CD4-positive, alpha-beta T cell (primary cell): ENCODE results near the gene CACNA2D1. TPM values are rescaled to one million over a fixed set of nuclear protein-coding genes. Genes with fewer than 3 reads are reported as not detected.

Experiments
- ATAC-seq: fragments of 200-7000 bp; cut with Tn5 transposase; one replicate; pipeline ENCODE4 v1.10.0; 2022; ENCODE audit warnings: mild to moderate bottlenecking; ENCODE audit not compliant: poor library complexity
- CTCF ChIA-PET: fragments of 350-600 bp; sonication (Branson Sonifier 250); formaldehyde crosslinking; loops from one replicate; lab custom pipeline; 2021; ENCODE audit warnings: antibody characterized with exemption, inconsistent platforms; lab: Charles Lee
- POLR2A ChIA-PET: fragments of 350-600 bp; sonication (Branson Sonifier 250); formaldehyde crosslinking; loops from one replicate; lab custom pipeline; 2021; ENCODE audit warnings: antibody characterized with exemption, inconsistent platforms; lab: Charles Lee
- DNase-seq, 14 experiments: peaks; one replicate each; pipeline ENCODE4 v3.0.0-alpha.2; 2013 to 2020; ENCODE audit warnings: mixed read lengths in 2 of 14
- H3K27ac ChIP-seq, 2 donors: one replicate each; pipeline versions ENCODE4 v1.5.1 to v1.7.0; 2013; ENCODE audit warnings: low read length in 2 of 2, low read depth in 1 of 2, mild to moderate bottlenecking in 1 of 2
- H3K27me3 ChIP-seq, 2 experiments: 1 replicate in 1 of 2; 2 replicates in 1 of 2; pipeline versions ENCODE4 v1.6.1 to v1.7.0; 2013; ENCODE audit warnings: low read length in 2 of 2, control low read depth in 1 of 2, mild to moderate bottlenecking in 1 of 2, moderate library complexity in 1 of 2; ENCODE audit not compliant: insufficient read depth in 2 of 2, control insufficient read depth in 1 of 2
- H3K36me3 ChIP-seq: one replicate; pipeline ENCODE4 v1.6.1; 2013; ENCODE audit warnings: low read length, control low read depth; ENCODE audit not compliant: insufficient read depth
- H3K4me1 ChIP-seq: one replicate; pipeline ENCODE4 v1.6.1; 2013; ENCODE audit warnings: low read length, control low read depth; ENCODE audit not compliant: insufficient read depth
- H3K4me3 ChIP-seq: one replicate; pipeline ENCODE4 v1.5.1; 2013; ENCODE audit warnings: mild to moderate bottlenecking, low read length, moderate library complexity
- H3K9me3 ChIP-seq, 2 experiments: 1 replicate in 1 of 2; 2 replicates in 1 of 2; pipeline versions ENCODE4 v1.6.1 to v1.7.0; 2013; ENCODE audit warnings: low read length in 2 of 2, mild to moderate bottlenecking in 2 of 2, control low read depth in 1 of 2, moderate library complexity in 1 of 2; ENCODE audit not compliant: control insufficient read depth in 1 of 2, insufficient read depth in 1 of 2
- H3K27ac Mint-ChIP-seq: one replicate; pipeline ENCODE4 v1.8.0; 2020; ENCODE audit warnings: mixed read lengths
- H3K27me3 Mint-ChIP-seq: one replicate; pipeline ENCODE4 v1.8.0; 2021; ENCODE audit warnings: mixed read lengths
- H3K36me3 Mint-ChIP-seq: one replicate; pipeline ENCODE4 v1.8.0; 2021; ENCODE audit warnings: low read depth, mixed read lengths
- H3K4me1 Mint-ChIP-seq: one replicate; pipeline ENCODE4 v1.8.0; 2021; ENCODE audit warnings: low read depth, mixed read lengths
- H3K4me3 Mint-ChIP-seq: one replicate; pipeline ENCODE4 v1.8.0; 2020; ENCODE audit warnings: mild to moderate bottlenecking, mixed read lengths
- H3K9me3 Mint-ChIP-seq: one replicate; pipeline ENCODE4 v1.8.0; 2020; ENCODE audit warnings: mixed read lengths
- intact Hi-C, 2 experiments: fragments of 100-400 bp; cut with DNase I in 1 of 2; cut with micrococcal nuclease in 1 of 2; formaldehyde crosslinking; loops; one replicate each; pipeline versions ENCODE4 v1.15.1 to v1.9.0; 2023 to 2025; cut with DNase I, micrococcal nuclease
- total RNA-seq, 174 experiments: library from RNA in 2 of 174; stranded (reverse) in 2 of 174; gene quantifications; one replicate each; pipeline ENCODE4 v1.2.3 and lab custom pipeline; 2021 to 2026
- TF ChIP-seq, protein P1 (sequence below): fragments of 200-600 bp; IDR thresholded peaks from one replicate; pipeline ENCODE4 v1.8.0; 2022; ENCODE audit warnings: antibody characterized with exemption, mild to moderate bottlenecking

Gene CACNA2D1
- total RNA-seq, 2 experiments from 2014 or later: not detected

GRCh38 chr7:82019551-82020475 lies 423.8 kb downstream of the CACNA2D1 start:
- ATAC-seq: no peak
- CTCF ChIA-PET: no interaction called here
- no peak overlapping the region for H3K4me3 ChIP-seq
- H3K4me1 Mint-ChIP-seq: no peaks in the 10 kb centered on the region
- no peaks in the 10 kb centered on the region for H3K36me3 Mint-ChIP-seq
- H3K36me3 ChIP-seq: no peaks in the 10 kb centered on the region
- H3K4me1 ChIP-seq: no peaks in the 10 kb centered on the region
- TF ChIP-seq, protein P1, sequence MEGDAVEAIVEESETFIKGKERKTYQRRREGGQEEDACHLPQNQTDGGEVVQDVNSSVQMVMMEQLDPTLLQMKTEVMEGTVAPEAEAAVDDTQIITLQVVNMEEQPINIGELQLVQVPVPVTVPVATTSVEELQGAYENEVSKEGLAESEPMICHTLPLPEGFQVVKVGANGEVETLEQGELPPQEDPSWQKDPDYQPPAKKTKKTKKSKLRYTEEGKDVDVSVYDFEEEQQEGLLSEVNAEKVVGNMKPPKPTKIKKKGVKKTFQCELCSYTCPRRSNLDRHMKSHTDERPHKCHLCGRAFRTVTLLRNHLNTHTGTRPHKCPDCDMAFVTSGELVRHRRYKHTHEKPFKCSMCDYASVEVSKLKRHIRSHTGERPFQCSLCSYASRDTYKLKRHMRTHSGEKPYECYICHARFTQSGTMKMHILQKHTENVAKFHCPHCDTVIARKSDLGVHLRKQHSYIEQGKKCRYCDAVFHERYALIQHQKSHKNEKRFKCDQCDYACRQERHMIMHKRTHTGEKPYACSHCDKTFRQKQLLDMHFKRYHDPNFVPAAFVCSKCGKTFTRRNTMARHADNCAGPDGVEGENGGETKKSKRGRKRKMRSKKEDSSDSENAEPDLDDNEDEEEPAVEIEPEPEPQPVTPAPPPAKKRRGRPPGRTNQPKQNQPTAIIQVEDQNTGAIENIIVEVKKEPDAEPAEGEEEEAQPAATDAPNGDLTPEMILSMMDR: no peak
- intact Hi-C loops: no loop called here
- no peaks in the 10 kb centered on the region for H3K9me3 ChIP-seq
- no peaks in the 10 kb centered on the region for H3K27me3 Mint-ChIP-seq
- no peak for DNase-seq
- H3K27ac Mint-ChIP-seq: no peak overlapping the region
- POLR2A ChIA-PET: no interaction called here
- no peak overlapping the region for H3K4me3 Mint-ChIP-seq
- H3K27me3 ChIP-seq: no peaks in the 10 kb centered on the region
- H3K9me3 Mint-ChIP-seq: no peaks in the 10 kb centered on the region
- H3K27ac ChIP-seq: no peak overlapping the region

DNA sequence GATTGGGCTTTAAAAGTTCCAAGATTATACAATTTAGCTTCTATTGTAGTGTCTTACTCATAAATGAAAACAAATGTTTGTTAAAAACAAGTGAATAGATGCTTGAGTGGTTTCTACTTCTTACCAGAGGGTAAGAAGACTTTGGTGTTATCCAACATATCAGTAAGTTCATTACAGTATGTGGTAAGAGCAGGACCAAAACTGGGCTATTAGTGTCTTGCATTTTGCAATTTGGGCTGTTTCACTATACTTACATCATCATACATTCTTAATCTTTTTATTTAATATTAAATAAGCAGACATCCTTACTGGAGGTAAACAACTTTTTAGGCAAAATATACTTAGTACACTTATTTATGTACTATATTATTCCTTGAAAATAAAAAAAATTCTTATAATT lies 425.4 kb downstream of the CACNA2D1 start:
- H3K27ac Mint-ChIP-seq: no peak overlapping the region
- Histone ChIP-seq H3K27ac (no peak overlapping the region), H3K9me3 (no peaks in the 10 kb centered on the region), H3K36me3 (no peaks in the 10 kb centered on the region), H3K4me1 (no peaks in the 10 kb centered on the region), H3K4me3 (no peak overlapping the region), H3K27me3 (no peaks in the 10 kb centered on the region)
- CTCF ChIA-PET: no interaction called here
- no peaks in the 10 kb centered on the region for H3K4me1 Mint-ChIP-seq
- no peak for DNase-seq
- no peak overlapping the region for H3K4me3 Mint-ChIP-seq
- H3K27me3 Mint-ChIP-seq: no peaks in the 10 kb centered on the region
- H3K36me3 Mint-ChIP-seq: no peaks in the 10 kb centered on the region
- intact Hi-C loops: no loop called here
- POLR2A ChIA-PET: no interaction called here
- ATAC-seq: no peak
- TF ChIP-seq, protein P1: no peak
- no peaks in the 10 kb centered on the region for H3K9me3 Mint-ChIP-seq

GRCh38 chr7:82017334-82017943 lies 426.1 kb downstream of the CACNA2D1 start:
- intact Hi-C loops: no loop called here
- ChIA-PET POLR2A (no interaction called here), CTCF (no interaction called here)
- Mint-ChIP-seq H3K36me3 (no peaks in the 10 kb centered on the region), H3K4me1 (no peaks in the 10 kb centered on the region), H3K9me3 (no peaks in the 10 kb centered on the region), H3K27ac (no peak overlapping the region), H3K4me3 (no peak overlapping the region), H3K27me3 (no peaks in the 10 kb centered on the region)
- TF ChIP-seq, protein P1: no peak
- Histone ChIP-seq H3K4me3 (no peak overlapping the region), H3K27me3 (no peaks in the 10 kb centered on the region), H3K4me1 (no peaks in the 10 kb centered on the region), H3K9me3 (no peaks in the 10 kb centered on the region), H3K27ac (no peak overlapping the region), H3K36me3 (no peaks in the 10 kb centered on the region)
- DNase-seq: no peak
- no peak for ATAC-seq
